IMR-90 (cell line): ENCODE results near the gene ABHD10. TPM values are rescaled to one million over a fixed set of nuclear protein-coding genes. Genes with fewer than 3 reads are reported as not detected.

Source experiments
- ATAC-seq: fragments of 200-7000 bp; cut with Tn5 transposase; 2 replicates; pipeline ENCODE4 v1.9.1; 2020; ENCODE audit warnings: low read depth, mild to moderate bottlenecking, moderate library complexity
- BruUV-seq: library from RNA; stranded (reverse); fragments of 400-500 nt; replicated peaks from 2 replicates; lab custom pipeline; 2021; lab: Mats Ljungman, UMichigan
- CTCF ChIA-PET: fragments of 300-600 bp; formaldehyde crosslinking; extraction: SDS; loops from one replicate; lab custom pipeline; 2021; ENCODE audit warnings: antibody characterized with exemption; lab: Yijun Ruan, JAX
- POLR2A ChIA-PET: fragments of 300-600 bp; sonication (Branson Sonifier 250); formaldehyde crosslinking; loops from one replicate; lab custom pipeline; 2022; ENCODE audit warnings: antibody characterized with exemption; ENCODE audit not compliant: unreplicated experiment; lab: Charles Lee
- DNase-seq: peaks from one replicate; pipeline ENCODE4 v3.0.0; 2013
- H2AFZ ChIP-seq: replicated peaks from 2 replicates; pipeline ENCODE3; 2013; ENCODE audit warnings: low read length, mild to moderate bottlenecking; ENCODE audit not compliant: poor library complexity
- H2AK5ac ChIP-seq: 2 replicates; pipeline ENCODE4 v1.6.1; 2013; ENCODE audit warnings: low read depth, low read length, inconsistent platforms
- H2AK9ac ChIP-seq: replicated peaks from 2 replicates; pipeline ENCODE3; 2013; ENCODE audit warnings: mild to moderate bottlenecking, low read depth, low read length, moderate library complexity; ENCODE audit not compliant: poor library complexity
- H2BK120ac ChIP-seq: 2 replicates; pipeline ENCODE4 v1.6.1; 2013; ENCODE audit warnings: low read depth, low read length, inconsistent platforms
- H2BK15ac ChIP-seq: 3 replicates; pipeline ENCODE4 v1.6.1; 2013; ENCODE audit warnings: low read depth, low read length, inconsistent platforms
- H2BK20ac ChIP-seq: 2 replicates; pipeline ENCODE4 v1.6.1; 2013; ENCODE audit warnings: low read depth, mild to moderate bottlenecking, inconsistent platforms, low read length, moderate library complexity
- H2BK5ac ChIP-seq: 2 replicates; pipeline ENCODE4 v1.6.1; 2013; ENCODE audit warnings: mild to moderate bottlenecking, low read depth, low read length, inconsistent platforms; ENCODE audit not compliant: poor library complexity, severe bottlenecking
- H3K14ac ChIP-seq: replicated peaks from 2 replicates; pipeline ENCODE4 v1.6.1; 2013; ENCODE audit warnings: low read depth, low read length, inconsistent platforms
- H3K18ac ChIP-seq: 2 replicates; pipeline ENCODE4 v1.6.1; 2013; ENCODE audit warnings: low read depth, low read length, control low read depth
- H3K23ac ChIP-seq: 2 replicates; pipeline ENCODE4 v1.6.1; 2013; ENCODE audit warnings: low read depth, low read length, inconsistent platforms
- H3K27ac ChIP-seq: 2 replicates; pipeline ENCODE4 v1.5.1; 2013; ENCODE audit warnings: mild to moderate bottlenecking, control low read depth, low read length; ENCODE audit not compliant: insufficient read depth
- H3K27me3 ChIP-seq: 2 replicates; pipeline ENCODE4 v1.6.1; 2013; ENCODE audit warnings: low read length; ENCODE audit not compliant: control insufficient read depth, insufficient read depth
- H3K36me3 ChIP-seq: 2 replicates; pipeline ENCODE4 v1.6.1; 2013; ENCODE audit warnings: low read length, mixed read lengths; ENCODE audit not compliant: control insufficient read depth, insufficient read depth
- H3K4ac ChIP-seq: 2 replicates; pipeline ENCODE4 v1.6.1; 2013; ENCODE audit warnings: low read depth, low read length, inconsistent platforms
- H3K4me1 ChIP-seq: 2 replicates; pipeline ENCODE4 v1.6.1; 2013; ENCODE audit warnings: low read length, mixed read lengths; ENCODE audit not compliant: control insufficient read depth, insufficient read depth
- H3K4me2 ChIP-seq: 2 replicates; pipeline ENCODE4 v1.6.1; 2013; ENCODE audit warnings: low read depth, mild to moderate bottlenecking, control low read depth, low read length, moderate library complexity
- H3K4me3 ChIP-seq: 2 replicates; pipeline ENCODE4 v1.5.1; 2013; ENCODE audit warnings: low read depth, mild to moderate bottlenecking, control low read depth, low read length, moderate library complexity; ENCODE audit not compliant: insufficient read depth
- H3K56ac ChIP-seq: 2 replicates; pipeline ENCODE4 v1.6.1; 2013; ENCODE audit warnings: low read length, inconsistent platforms; ENCODE audit not compliant: insufficient read depth; ENCODE audit errors: extremely low read depth
- H3K79me1 ChIP-seq, 2 experiments: 2 replicates each; pipeline ENCODE4 v1.6.1; 2013; ENCODE audit warnings: low read length in 2 of 2, inconsistent platforms in 1 of 2, low read depth in 1 of 2
- H3K9ac ChIP-seq: 2 replicates; pipeline ENCODE4 v1.6.1; 2013; ENCODE audit warnings: low read depth, low read length, control low read depth
- H3K9me1 ChIP-seq: 2 replicates; pipeline ENCODE4 v1.6.1; 2013; ENCODE audit warnings: low read length, inconsistent platforms; ENCODE audit not compliant: insufficient read depth
- H3K9me3 ChIP-seq: 2 replicates; pipeline ENCODE4 v1.6.1; 2013; ENCODE audit warnings: low read length; ENCODE audit not compliant: control insufficient read depth, insufficient read depth
- H4K20me1 ChIP-seq: 2 replicates; pipeline ENCODE4 v1.6.1; 2013; ENCODE audit warnings: low read length, inconsistent platforms; ENCODE audit not compliant: insufficient read depth
- H4K5ac ChIP-seq: 2 replicates; pipeline ENCODE4 v1.6.1; 2013; ENCODE audit warnings: mild to moderate bottlenecking, low read depth, low read length, control low read depth
- H4K8ac ChIP-seq, 2 experiments: 2 replicates each; pipeline ENCODE4 v1.6.1; 2013; ENCODE audit warnings: low read depth in 2 of 2, low read length in 2 of 2, control low read depth in 1 of 2, inconsistent platforms in 1 of 2
- H4K91ac ChIP-seq: 2 replicates; pipeline ENCODE4 v1.6.1; 2013; ENCODE audit warnings: low read depth, low read length, inconsistent platforms; ENCODE audit not compliant: insufficient read depth
- BHLHE40 ChIP-seq: fragments of 150-350 bp; IDR thresholded peaks from 2 replicates; pipeline ENCODE4 v1.6.1; 2016; ENCODE audit warnings: mild to moderate bottlenecking, low read depth, low read length
- CTCF ChIP-seq: conservative IDR thresholded peaks from 2 replicates; pipeline ENCODE4 v1.5.1; 2012; ENCODE audit warnings: mild to moderate bottlenecking, low read depth, low read length, improper control_type of control experiment
- FOS ChIP-seq: fragments of 150-350 bp; IDR thresholded peaks from 2 replicates; pipeline ENCODE4 v1.6.1; 2016; ENCODE audit warnings: low read depth, low read length
- MAFK ChIP-seq: IDR thresholded peaks from 2 replicates; pipeline ENCODE4 v1.6.1; 2012; ENCODE audit warnings: low read depth, low read length, improper control_type of control experiment
- MAZ ChIP-seq: IDR thresholded peaks from 2 replicates; pipeline ENCODE4 v1.6.1; 2012; ENCODE audit warnings: low read depth, mild to moderate bottlenecking, low read length, improper control_type of control experiment, moderate library complexity, borderline replicate concordance
- NFE2L2 ChIP-seq: fragments of 150-350 bp; IDR thresholded peaks from 2 replicates; pipeline ENCODE4 v1.6.1; 2016; ENCODE audit warnings: low read depth, mild to moderate bottlenecking, low read length
- RAD21 ChIP-seq: IDR thresholded peaks from 2 replicates; pipeline ENCODE4 v1.6.1; 2012; ENCODE audit warnings: low read length, improper control_type of control experiment
- RCOR1 ChIP-seq: IDR thresholded peaks from 2 replicates; pipeline ENCODE4 v1.6.1; 2012; ENCODE audit warnings: mild to moderate bottlenecking, low read length, improper control_type of control experiment; ENCODE audit not compliant: insufficient replicate concordance
- RFX5 ChIP-seq: IDR thresholded peaks from 2 replicates; pipeline ENCODE4 v1.8.0; 2012; ENCODE audit warnings: low read depth, mild to moderate bottlenecking, low read length, moderate library complexity
- SMC3 ChIP-seq: fragments of 150-350 bp; IDR thresholded peaks from 2 replicates; pipeline ENCODE4 v1.6.1; 2016; ENCODE audit warnings: low read depth, mild to moderate bottlenecking, antibody characterized with exemption, low read length, moderate library complexity
- USF2 ChIP-seq: fragments of 150-350 bp; IDR thresholded peaks from 2 replicates; pipeline ENCODE4 v1.6.1; 2017; ENCODE audit warnings: mild to moderate bottlenecking, antibody characterized with exemption, low read length, low read depth
- WGBS, 2 experiments: methylation state at CpG; one replicate each; pipeline versions ENCODE4 v1.1.5 to v1.1.7; 2013; ENCODE audit warnings: missing lambda C conversion rate in 2 of 2; ENCODE audit not compliant: insufficient read length in 1 of 2; ENCODE audit errors: extremely low coverage in 2 of 2; 5-methylcytosine and 5-hydroxymethylcytosine counted together
- dilution Hi-C: fragments of 300-500 bp; cut with HindIII; formaldehyde crosslinking; loops from one replicate; pipeline ENCODE4 v1.14.3; 2018; ENCODE audit warnings: low sequenced_read_pairs; ENCODE audit not compliant: unreplicated experiment
- in situ Hi-C: fragments of 300-500 bp; cut with MboI; formaldehyde crosslinking; loops from 3 replicates; pipeline ENCODE4 v1.14.3; 2019; ENCODE audit warnings: low sequenced_read_pairs, inconsistent platforms, mixed read lengths
- intact Hi-C: fragments of 100-400 bp; cut with micrococcal nuclease; formaldehyde crosslinking; loops from 2 replicates; pipeline ENCODE4 v1.10.0; 2022
- polyA plus RNA-seq, 3 experiments: library from polyadenylated mRNA; depleted of rRNA; stranded (reverse); fragments of >200 nt; gene quantifications; 2 replicates each; pipeline ENCODE4 v1.2.3, GENCODE V29; 2012; ENCODE audit warnings: low replicate concordance in 1 of 3
- total RNA-seq: library from RNA; depleted of rRNA; stranded (reverse); fragments of >200 nt; gene quantifications from 2 replicates; pipeline ENCODE4 v1.2.3, GENCODE V29; 2012

ABHD10 gene
- total and polyA plus RNA-seq, 2 of the 4 experiments (the other 2 are of a cell fraction), result 24.7 to 57.2 TPM

DNA sequence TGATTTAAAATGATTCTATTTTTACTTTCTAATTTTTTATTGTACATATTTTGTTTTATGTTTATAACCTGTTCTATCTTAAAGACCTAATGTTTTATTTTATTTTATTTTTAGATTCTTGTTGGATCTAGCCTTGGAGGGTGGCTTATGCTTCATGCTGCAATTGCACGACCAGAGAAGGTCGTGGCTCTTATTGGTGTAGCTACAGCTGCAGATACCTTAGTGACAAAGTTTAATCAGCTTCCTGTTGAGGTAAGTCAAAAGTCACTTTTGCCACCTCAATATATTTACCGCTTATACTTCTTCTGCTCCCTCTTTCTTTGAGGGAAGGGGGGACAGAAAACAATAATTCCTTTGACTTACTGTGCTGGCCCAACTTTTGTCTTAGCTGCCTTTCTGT is 8.0 kb downstream of the ABHD10 start:
- Histone ChIP-seq H2BK15ac (no peak overlapping the region), H3K27me3 (no peaks in the 10 kb centered on the region), H2AK5ac (no peak overlapping the region), H3K4me3 (no peak overlapping the region), H3K23ac (no peak overlapping the region), H4K20me1 (peaks cover 8% of the 10 kb centered on the region; the same call in 1 of the 2 replicates), H2AFZ (no peak overlapping the region), H3K4me2 (no peak overlapping the region), H4K5ac (no peak overlapping the region), H3K4ac (no peak overlapping the region), H2BK20ac (no peak overlapping the region), H2BK5ac (no peak overlapping the region), H3K79me1 (peaks cover 12 to 16% of the 10 kb centered on the region in 2 experiments), H3K27ac (no peak overlapping the region), H3K36me3 (peaks cover 10% of the 10 kb centered on the region), H3K9me3 (no peaks in the 10 kb centered on the region), H3K9ac (no peak overlapping the region), H3K56ac (no peak overlapping the region), H3K9me1 (0 out of 2 replicates have a peak, but pooled peaks cover 2% of the 10 kb centered on the region), H3K18ac (no peak overlapping the region), H4K91ac (no peak overlapping the region), H2AK9ac (no peak overlapping the region), H2BK120ac (no peak overlapping the region), H3K14ac (no peak overlapping the region), H3K4me1 (no peaks in the 10 kb centered on the region), H4K8ac (no peak overlapping the region)
- no CpG with 5 or more reads among the region's 3 CpGs for WGBS, 2 experiments
- CTCF ChIA-PET, result no interaction called here
- intact Hi-C loops (no loop called here), in situ Hi-C loops (no loop called here), dilution Hi-C loops (no loop called here)
- DNase-seq (no peak), ATAC-seq (no peak)
- TF ChIP-seq CTCF (no peak), BHLHE40 (no peak), RFX5 (no peak), MAZ (no peak), FOS (no peak), MAFK (no peak), SMC3 (no peak), RCOR1 (no peak), RAD21 (no peak), NFE2L2 (no peak), USF2 (no peak)
- BruUV-seq, result no TSS peak
- POLR2A ChIA-PET, result no interaction called here
